Measurements from ENCODE around the gene DCANP1.

DCANP1 gene

GRCh38 chr5:135436951-135437418 is 10.2 kb downstream of the DCANP1 start:
- no peak for ATAC-seq

GRCh38 chr5:135435467-135436330 is 11.4 kb downstream of the DCANP1 start:
- TF ChIP-seq CREB5 (CRISPR knock-in tag; IDR thresholded peaks at IDR 0.05; ENCODE audit: low read depth) (no peak), PATZ1 (CRISPR knock-in tag; IDR thresholded peaks at IDR 0.05; ENCODE audit: borderline replicate concordance) (no peak), ZNF565 (CRISPR knock-in tag; conservative IDR thresholded peaks at IDR 0.05; ENCODE audit: low read depth) (no peak), ZNF8 (CRISPR knock-in tag; IDR thresholded peaks at IDR 0.05) (no peak), ZNF70 (CRISPR knock-in tag; IDR thresholded peaks at IDR 0.05) (no peak), RARB (CRISPR knock-in tag; IDR thresholded peaks at IDR 0.05) (no peak), GLIS3 (CRISPR knock-in tag; IDR thresholded peaks at IDR 0.05) (no peak), CSDC2 (CRISPR knock-in tag; IDR thresholded peaks at IDR 0.05) (no peak), CSRNP3 (CRISPR knock-in tag; IDR thresholded peaks at IDR 0.05) (no peak)
- ATAC-seq, result peak; percentile 9; the same call in 2 of the 3 replicates

More at GRCh38 chr5:135436951-135437418, 10.2 kb downstream of the DCANP1 start:
- TF ChIP-seq CREB5 (CRISPR knock-in tag; IDR thresholded peaks at IDR 0.05; ENCODE audit: low read depth) (no peak), ZNF565 (CRISPR knock-in tag; conservative IDR thresholded peaks at IDR 0.05; ENCODE audit: low read depth) (no peak), OSR1 (CRISPR knock-in tag; IDR thresholded peaks at IDR 0.05) (no peak), TOX (CRISPR knock-in tag; IDR thresholded peaks at IDR 0.05; ENCODE audit: borderline replicate concordance) (no peak), PATZ1 (CRISPR knock-in tag; IDR thresholded peaks at IDR 0.05; ENCODE audit: borderline replicate concordance) (no peak), ISL1 (CRISPR knock-in tag; IDR thresholded peaks at IDR 0.05) (no peak), ZFP3 (CRISPR knock-in tag; IDR thresholded peaks at IDR 0.05) (no peak), BACH2 (CRISPR knock-in tag; IDR thresholded peaks at IDR 0.05; ENCODE audit: borderline replicate concordance) (no peak), ZFP30 (CRISPR knock-in tag; IDR thresholded peaks at IDR 0.05) (no peak), CSRNP3 (CRISPR knock-in tag; IDR thresholded peaks at IDR 0.05) (no peak), POU6F1 (CRISPR knock-in tag; IDR thresholded peaks at IDR 0.05; ENCODE audit: borderline replicate concordance, low read depth) (no peak), ESRRG (CRISPR knock-in tag; IDR thresholded peaks at IDR 0.05) (no peak), SNAI2 (CRISPR knock-in tag; IDR thresholded peaks at IDR 0.05) (no peak), RARB (CRISPR knock-in tag; IDR thresholded peaks at IDR 0.05) (no peak), PPARA (CRISPR knock-in tag; IDR thresholded peaks at IDR 0.05; ENCODE audit: borderline replicate concordance) (no peak), TCF4 (CRISPR knock-in tag; IDR thresholded peaks at IDR 0.05; ENCODE audit: borderline replicate concordance) (no peak)

Measured in SK-N-SH treated with all-trans-retinoic acid at 6 μM for 48 hours (cell line).